Muscle layer of colon (tissue), 2 donors: ENCODE data around the gene OPTN.

Experiments used
- H3K27ac ChIP-seq: one replicate; pipeline ENCODE4 v1.7.0; 2013; ENCODE audit warnings: low read depth, mild to moderate bottlenecking, low read length, moderate library complexity
- H3K27me3 ChIP-seq, 2 donors: one replicate each; pipeline ENCODE4 v1.7.0; 2013; ENCODE audit warnings: low read length in 2 of 2, mild to moderate bottlenecking in 2 of 2; ENCODE audit not compliant: insufficient read depth in 2 of 2, control insufficient read depth in 1 of 2
- H3K36me3 ChIP-seq: one replicate; pipeline ENCODE4 v1.7.0; 2013; ENCODE audit warnings: mild to moderate bottlenecking, low read length; ENCODE audit not compliant: insufficient read depth
- H3K4me1 ChIP-seq: one replicate; pipeline ENCODE4 v1.7.0; 2013; ENCODE audit warnings: mild to moderate bottlenecking, low read length; ENCODE audit not compliant: insufficient read depth
- H3K4me3 ChIP-seq, 2 donors: one replicate each; pipeline ENCODE4 v1.7.0; 2013; ENCODE audit warnings: low read length in 2 of 2, low read depth in 1 of 2, mild to moderate bottlenecking in 1 of 2, moderate library complexity in 1 of 2
- H3K9ac ChIP-seq: one replicate; pipeline ENCODE4 v1.7.0; 2013; ENCODE audit warnings: low read length
- H3K9me3 ChIP-seq: one replicate; pipeline ENCODE4 v1.7.0; 2013; ENCODE audit warnings: mild to moderate bottlenecking, low read length
- donor health status: abdominal sarcoma.
- donor health status: Adenocarcinoma of cecum.

OPTN gene

GRCh38 chr10:13106387-13107045 lies 6.6 kb downstream of the OPTN start:
- no peaks in the 10 kb centered on the region for H3K9me3 ChIP-seq
- no peak overlapping the region for H3K4me3 ChIP-seq
- peaks cover 17% of the 10 kb centered on the region for H3K36me3 ChIP-seq
- peaks cover 8% of the 10 kb centered on the region for H3K4me1 ChIP-seq
- H3K27ac ChIP-seq, result no peak overlapping the region
- H3K9ac ChIP-seq, result no peak overlapping the region
- H3K27me3 ChIP-seq, result no peaks in the 10 kb centered on the region

GRCh38 chr10:13110908-13111307 lies 10.9 kb downstream of the OPTN start:
- H3K36me3 ChIP-seq, result peaks cover 36% of the 10 kb centered on the region
- no peak overlapping the region for H3K4me3 ChIP-seq
- H3K27me3 ChIP-seq, result no peaks in the 10 kb centered on the region
- H3K9ac ChIP-seq, result no peak overlapping the region
- no peak overlapping the region for H3K27ac ChIP-seq
- H3K9me3 ChIP-seq, result no peaks in the 10 kb centered on the region
- H3K4me1 ChIP-seq, result peaks cover 4% of the 10 kb centered on the region

DNA sequence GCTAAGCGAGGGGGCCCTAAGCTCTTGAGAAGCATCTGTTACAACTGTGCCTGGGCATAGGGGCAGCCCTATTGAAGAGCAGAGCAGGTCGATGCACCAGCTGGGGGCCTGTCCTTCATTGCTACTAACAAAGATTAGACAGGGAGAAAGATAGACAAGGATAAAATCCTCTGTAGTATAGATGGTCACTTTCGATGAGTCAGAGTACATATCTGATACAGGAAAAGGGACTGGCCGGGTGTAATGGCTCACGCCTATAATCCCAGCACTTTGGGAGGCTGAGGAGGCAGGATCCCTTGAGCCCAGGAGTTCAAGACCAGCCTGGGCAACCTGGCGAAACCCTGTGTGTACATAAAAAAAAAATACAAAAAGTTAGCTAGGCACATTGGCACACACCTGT lies 13.6 kb downstream of the OPTN start:
- Histone ChIP-seq H3K36me3 (peaks cover 55% of the 10 kb centered on the region), H3K9me3 (no peaks in the 10 kb centered on the region), H3K9ac (no peak overlapping the region), H3K27ac (no peak overlapping the region), H3K27me3 (no peaks in the 10 kb centered on the region), H3K4me1 (peaks cover 5% of the 10 kb centered on the region), H3K4me3 (no peak overlapping the region)

DNA sequence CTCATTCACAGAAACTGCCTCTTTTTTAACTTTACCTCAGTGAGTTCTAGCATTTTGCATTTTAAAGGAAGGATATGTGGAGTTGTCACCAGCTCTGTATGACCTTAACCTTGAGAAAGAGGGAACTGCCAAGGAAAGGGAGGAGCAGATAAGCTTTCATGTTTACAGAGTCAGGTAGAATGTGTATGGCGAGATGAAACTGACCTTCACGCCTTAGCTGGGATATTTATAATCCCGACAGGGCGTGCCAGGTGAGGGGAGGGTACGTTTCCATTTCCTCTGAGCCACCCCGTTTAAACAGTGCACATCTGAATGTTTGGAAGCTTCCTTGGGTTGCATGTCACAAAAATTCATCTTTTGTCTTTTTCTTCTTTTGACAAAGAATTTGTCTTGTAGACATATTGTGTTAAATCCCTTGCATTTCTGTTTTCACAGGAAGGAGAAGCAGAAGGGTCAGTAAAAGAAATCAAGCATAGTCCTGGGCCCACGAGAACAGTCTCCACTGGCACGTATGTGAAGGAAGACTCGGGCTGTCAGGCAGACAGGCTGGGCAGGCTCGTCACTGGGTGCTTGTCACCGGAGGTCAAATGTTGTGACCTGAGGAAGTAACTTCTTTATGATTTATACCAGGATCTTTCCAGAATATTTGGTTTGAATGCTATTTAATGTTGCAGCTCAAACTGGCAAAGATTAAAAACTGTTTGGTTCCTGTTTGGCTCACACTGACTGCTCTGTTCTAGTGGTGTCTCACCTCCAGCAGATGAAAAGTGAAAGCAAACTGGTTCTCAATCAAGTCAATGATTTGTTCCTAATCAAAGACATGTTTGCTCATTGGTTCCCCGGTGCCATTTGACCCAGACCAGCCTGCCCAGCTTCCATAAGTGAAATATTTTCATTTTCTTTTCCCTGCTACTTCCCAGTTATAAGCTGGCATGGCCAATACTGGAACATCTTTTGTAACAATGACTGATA lies 16.2 kb downstream of the OPTN start:
- H3K36me3 ChIP-seq, result peaks cover 51% of the 10 kb centered on the region
- no peak overlapping the region for H3K27ac ChIP-seq
- H3K4me1 ChIP-seq, result peaks cover 5% of the 10 kb centered on the region
- H3K9me3 ChIP-seq, result no peaks in the 10 kb centered on the region
- no peaks in the 10 kb centered on the region for H3K27me3 ChIP-seq
- H3K9ac ChIP-seq, result no peak overlapping the region
- no peak overlapping the region for H3K4me3 ChIP-seq

DNA sequence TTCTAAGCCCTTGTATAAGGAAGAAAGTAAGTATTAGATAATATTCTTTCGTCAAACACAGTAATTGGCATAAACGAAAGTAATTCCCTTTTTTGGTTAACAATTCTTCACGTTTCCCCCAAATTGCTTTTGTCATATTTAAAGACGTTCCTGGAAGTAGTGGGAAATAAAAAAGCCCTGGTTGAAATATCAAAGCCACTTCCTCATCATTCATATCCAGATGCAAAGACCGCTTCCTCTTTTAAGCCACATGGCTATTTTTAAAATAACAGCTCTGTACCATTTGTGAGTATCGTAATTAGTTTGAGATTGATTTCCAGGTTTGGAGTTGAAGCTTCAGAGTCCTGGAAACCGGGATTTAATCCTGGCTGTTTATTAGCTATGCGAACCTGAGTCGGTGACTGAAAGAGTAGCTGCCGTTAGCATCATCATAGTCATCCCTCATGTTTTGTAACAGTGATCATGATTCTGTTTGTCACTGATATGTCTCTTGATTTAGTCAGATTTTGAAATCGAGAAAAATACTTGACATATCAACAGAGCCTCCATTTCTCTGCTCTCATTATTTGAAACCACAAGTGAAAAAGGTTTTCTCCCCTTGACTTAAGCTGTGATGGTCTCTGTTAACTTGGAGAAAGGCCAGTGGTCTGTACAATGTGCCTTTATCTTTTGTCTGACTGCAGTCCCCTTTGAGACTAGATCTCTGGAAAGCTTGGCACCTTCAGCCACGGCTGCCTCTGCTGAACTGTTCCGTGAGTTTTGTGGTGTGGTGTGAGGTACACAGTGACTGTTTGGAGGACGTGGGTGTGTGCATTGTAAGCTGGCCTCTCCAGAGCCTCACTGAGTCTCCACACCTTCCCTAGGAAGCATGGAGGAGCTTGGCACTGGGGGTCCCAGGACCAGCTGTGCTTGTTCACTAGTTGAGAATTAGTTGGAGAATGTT lies 18.1 kb downstream of the OPTN start:
- Histone ChIP-seq H3K27ac (no peak overlapping the region), H3K4me3 (no peak overlapping the region), H3K36me3 (peaks cover 55% of the 10 kb centered on the region), H3K9me3 (no peaks in the 10 kb centered on the region), H3K4me1 (peaks cover 10% of the 10 kb centered on the region), H3K9ac (no peak overlapping the region), H3K27me3 (no peaks in the 10 kb centered on the region)

DNA sequence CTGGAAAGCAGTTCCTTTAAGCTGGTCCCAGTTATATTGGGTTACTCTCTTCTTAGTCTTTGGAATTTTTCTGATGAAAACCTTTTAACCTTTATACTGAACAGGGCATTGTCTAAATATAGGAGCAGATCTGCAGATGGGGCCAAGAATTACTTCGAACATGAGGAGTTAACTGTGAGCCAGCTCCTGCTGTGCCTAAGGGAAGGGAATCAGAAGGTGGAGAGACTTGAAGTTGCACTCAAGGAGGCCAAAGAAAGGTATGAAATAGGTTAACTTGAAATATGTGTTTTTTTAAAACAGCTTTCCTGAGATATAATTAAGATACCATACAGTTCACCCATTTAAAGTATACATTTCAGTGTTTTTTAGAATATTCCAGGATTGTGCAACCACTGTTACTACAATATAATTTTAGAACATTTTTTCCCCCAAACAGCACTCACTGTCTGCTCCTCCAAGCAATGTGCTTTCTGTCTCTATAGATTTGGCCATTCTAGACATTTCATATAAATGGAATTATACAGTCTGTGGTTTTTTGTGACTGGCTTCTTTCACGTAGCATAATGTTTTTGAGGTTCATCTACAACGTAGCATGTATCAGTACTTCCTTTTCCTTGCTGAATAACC lies 18.9 kb downstream of the OPTN start:
- Histone ChIP-seq H3K4me3 (no peak overlapping the region), H3K36me3 (peaks cover 56% of the 10 kb centered on the region), H3K4me1 (peaks cover 10% of the 10 kb centered on the region), H3K27ac (no peak overlapping the region), H3K27me3 (no peaks in the 10 kb centered on the region), H3K9ac (no peak overlapping the region), H3K9me3 (no peaks in the 10 kb centered on the region)

- H3K4me3 ChIP-seq, result no peak overlapping the region
- no peak overlapping the region for H3K9ac ChIP-seq
- H3K4me1 ChIP-seq, result peaks cover 6% of the 10 kb centered on the region
- H3K36me3 ChIP-seq, result peaks cover 65% of the 10 kb centered on the region
- H3K27me3 ChIP-seq, result no peaks in the 10 kb centered on the region
- H3K9me3 ChIP-seq, result no peaks in the 10 kb centered on the region
- H3K27ac ChIP-seq, result no peak overlapping the region
Measured at GRCh38 chr10:13120786-13121499, 21.0 kb downstream of the OPTN start.

DNA sequence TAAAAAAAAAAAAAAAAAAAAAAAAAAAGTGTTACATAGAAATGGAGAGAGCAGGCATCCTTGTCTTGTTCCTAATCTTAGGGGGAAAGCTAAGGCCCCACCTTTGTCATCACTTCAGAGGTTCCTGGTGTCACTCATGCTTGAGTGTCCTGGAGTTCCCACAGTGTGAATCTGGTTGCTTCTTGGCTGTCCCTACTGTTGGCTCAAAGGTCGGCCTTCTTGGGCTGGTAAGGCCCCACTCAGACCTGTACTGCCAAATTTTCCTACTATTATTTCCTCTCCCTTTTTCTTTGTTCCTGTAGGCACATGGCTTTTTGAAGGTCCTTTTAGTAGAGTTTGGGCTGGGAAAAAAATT lies 21.5 kb downstream of the OPTN start:
- peaks cover 5% of the 10 kb centered on the region for H3K4me1 ChIP-seq
- no peaks in the 10 kb centered on the region for H3K27me3 ChIP-seq
- peaks cover 62% of the 10 kb centered on the region for H3K36me3 ChIP-seq
- no peak overlapping the region for H3K9ac ChIP-seq
- H3K9me3 ChIP-seq, result no peaks in the 10 kb centered on the region
- H3K4me3 ChIP-seq, result no peak overlapping the region
- H3K27ac ChIP-seq, result no peak overlapping the region

DNA sequence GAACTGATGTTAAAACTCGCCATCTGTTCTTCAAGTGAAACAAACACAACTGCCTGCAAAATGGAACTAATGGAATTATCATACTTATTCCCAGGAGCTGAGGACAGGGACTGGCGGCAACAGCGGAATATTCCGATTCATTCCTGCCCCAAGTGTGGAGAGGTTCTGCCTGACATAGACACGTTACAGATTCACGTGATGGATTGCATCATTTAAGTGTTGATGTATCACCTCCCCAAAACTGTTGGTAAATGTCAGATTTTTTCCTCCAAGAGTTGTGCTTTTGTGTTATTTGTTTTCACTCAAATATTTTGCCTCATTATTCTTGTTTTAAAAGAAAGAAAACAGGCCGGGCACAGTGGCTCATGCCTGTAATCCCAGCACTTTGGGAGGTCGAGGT lies 36.7 kb downstream of the OPTN start:
- H3K4me3 ChIP-seq, result no peak overlapping the region
- no peaks in the 10 kb centered on the region for H3K4me1 ChIP-seq
- H3K27me3 ChIP-seq, result no peaks in the 10 kb centered on the region
- H3K36me3 ChIP-seq, result peaks cover 70% of the 10 kb centered on the region
- H3K9ac ChIP-seq, result no peak overlapping the region
- H3K9me3 ChIP-seq, result no peaks in the 10 kb centered on the region
- H3K27ac ChIP-seq, result no peak overlapping the region

DNA sequence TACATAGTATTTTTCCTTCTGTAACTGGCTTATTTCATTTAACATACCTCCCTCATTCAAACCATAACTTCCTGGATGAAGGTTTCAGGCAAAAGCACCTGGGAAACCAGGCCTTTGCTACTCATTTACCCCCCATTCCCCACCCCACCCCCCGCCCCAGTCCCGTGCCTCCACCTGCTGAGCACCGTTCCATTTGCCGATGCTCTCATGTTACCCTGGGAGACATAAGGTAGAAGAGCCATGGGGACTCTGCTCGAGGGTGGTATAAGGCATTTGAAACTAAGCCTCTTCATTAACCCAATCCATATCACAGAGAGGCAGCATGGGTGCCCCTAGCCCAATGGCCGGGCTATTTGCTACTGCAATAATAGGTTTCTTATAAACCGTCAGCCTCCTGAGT lies 39.2 kb downstream of the OPTN start:
- no peaks in the 10 kb centered on the region for H3K27me3 ChIP-seq
- H3K9me3 ChIP-seq, result no peaks in the 10 kb centered on the region
- no peak overlapping the region for H3K27ac ChIP-seq
- peaks cover 58% of the 10 kb centered on the region for H3K36me3 ChIP-seq
- H3K4me1 ChIP-seq, result no peaks in the 10 kb centered on the region
- H3K9ac ChIP-seq, result no peak overlapping the region
- no peak overlapping the region for H3K4me3 ChIP-seq
